GM21723 (cell line): Measurements from ENCODE around the gene MKI67.
"Not testable (repeated sequence)": the region's sequence is repeated elsewhere in the genome, so short reads cannot be mapped to it uniquely, and the experiment has no call there.

Experiments
- ATAC-seq: cut with Tn5 transposase; IDR thresholded peaks from one replicate; pipeline ENCODE4 v1.9.1; 2021; ENCODE audit warnings: mild to moderate bottlenecking, moderate library complexity; ENCODE audit not compliant: unreplicated experiment

Gene MKI67

GRCh38 chr10:128149267-128150014, 23.2 kb upstream of the MKI67 start:
- ATAC-seq, result no peak

- ATAC-seq, result no peak
Observed at GRCh38 chr10:128147669-128148068, 21.4 kb upstream of the MKI67 start.

- ATAC-seq, result peak; percentile 54
Observed at GRCh38 chr10:128147064-128147463, 20.8 kb upstream of the MKI67 start.

GRCh38 chr10:128144547-128144946, 18.3 kb upstream of the MKI67 start:
- no peak for ATAC-seq

GRCh38 chr10:128143531-128143930, 17.3 kb upstream of the MKI67 start:
- ATAC-seq, result no peak

- no peak for ATAC-seq
Observed at GRCh38 chr10:128140425-128140824, 14.2 kb upstream of the MKI67 start.

- not testable (repeated sequence) for ATAC-seq
Observed at GRCh38 chr10:128138429-128138828, 12.2 kb upstream of the MKI67 start.

- no peak for ATAC-seq
Observed at GRCh38 chr10:128137877-128138276, 11.7 kb upstream of the MKI67 start.

- no peak for ATAC-seq
Observed at GRCh38 chr10:128130051-128130450, 3.8 kb upstream of the MKI67 start.

- ATAC-seq, result no peak
Observed at GRCh38 chr10:128128582-128128981, 2.4 kb upstream of the MKI67 start.

GRCh38 chr10:128125416-128125943, 743 bp downstream of the MKI67 start:
- no peak for ATAC-seq

GRCh38 chr10:128124813-128125403, 1.3 kb downstream of the MKI67 start:
- no peak for ATAC-seq

GRCh38 chr10:128123846-128124245, 2.4 kb downstream of the MKI67 start:
- ATAC-seq, result no peak

- no peak for ATAC-seq
Observed at GRCh38 chr10:128122931-128123330, 3.3 kb downstream of the MKI67 start.

GRCh38 chr10:128121750-128122412, 4.3 kb downstream of the MKI67 start:
- no peak for ATAC-seq

GRCh38 chr10:128116851-128117615, 9.2 kb downstream of the MKI67 start:
- ATAC-seq, result no peak

GRCh38 chr10:128116187-128116586, 10.0 kb downstream of the MKI67 start:
- ATAC-seq, result no peak

GRCh38 chr10:128115356-128115755, 10.9 kb downstream of the MKI67 start:
- no peak for ATAC-seq

- no peak for ATAC-seq
Observed at GRCh38 chr10:128114901-128115300, 11.3 kb downstream of the MKI67 start.

GRCh38 chr10:128113026-128113425, 13.2 kb downstream of the MKI67 start:
- ATAC-seq, result no peak

- ATAC-seq, result no peak
Observed at GRCh38 chr10:128111696-128112095, 14.5 kb downstream of the MKI67 start.
